Gastroesophageal sphincter (tissue), 4 donors: ENCODE results near the gene ROR1. TPM values are rescaled to one million over a fixed set of nuclear protein-coding genes. Genes with fewer than 3 reads are reported as not detected.

ENCODE experiments used
- ATAC-seq: fragments of 150-250 bp; one replicate; pipeline ENCODE4 v1.9.1; 2016; ENCODE audit warnings: mild to moderate bottlenecking, moderate library complexity
- H3K27ac ChIP-seq, 4 donors: fragments of 200-600 bp; sonication (generic) in 3 of 4; 1 replicate in 3 of 4; 2 replicates in 1 of 4; pipeline ENCODE4 v1.5.1; 2016 to 2019
- H3K27me3 ChIP-seq: fragments of 200-600 bp; sonication (generic); one replicate; pipeline ENCODE4 v1.5.1; 2019
- H3K36me3 ChIP-seq, 2 donors: fragments of 200-600 bp; sonication (generic); one replicate each; pipeline ENCODE4 v1.5.1; 2019; ENCODE audit warnings: control low read depth in 1 of 2
- H3K4me1 ChIP-seq, 3 donors: fragments of 200-600 bp; sonication (generic); 1 replicate in 2 of 3; 2 replicates in 1 of 3; pipeline ENCODE4 v1.5.1; 2016 to 2019; ENCODE audit warnings: control low read depth in 2 of 3
- H3K4me3 ChIP-seq, 2 donors: fragments of 200-600 bp; sonication (generic); one replicate each; pipeline ENCODE4 v1.5.1; 2019; ENCODE audit warnings: mild to moderate bottlenecking in 1 of 2, moderate library complexity in 1 of 2
- H3K9me3 ChIP-seq, 3 donors: fragments of 200-600 bp; sonication (generic); one replicate each; pipeline ENCODE4 v1.5.1; 2017 to 2019; ENCODE audit warnings: control low read depth in 2 of 3
- EP300 ChIP-seq: sonication (generic); formaldehyde crosslinking; IDR thresholded peaks from one replicate; pipeline ENCODE4 v1.6.1; 2017; ENCODE audit warnings: antibody characterized with exemption, mild to moderate bottlenecking
- POLR2A ChIP-seq, 2 donors: fragments of 450-650 bp; IDR thresholded peaks; one replicate each; pipeline ENCODE4 v1.6.1; 2017; ENCODE audit warnings: antibody characterized with exemption in 2 of 2, mild to moderate bottlenecking in 2 of 2, moderate library complexity in 1 of 2
- POLR2AphosphoS5 ChIP-seq: sonication (generic); formaldehyde crosslinking; IDR thresholded peaks from one replicate; pipeline ENCODE4 v1.6.1; 2017; ENCODE audit warnings: antibody characterized with exemption
- WGBS, 2 donors: methylation state at CpG; one replicate each; pipeline ENCODE4 v1.1.5; 2018; ENCODE audit warnings: low coverage in 1 of 2; 5-methylcytosine and 5-hydroxymethylcytosine counted together
- total RNA-seq, 4 donors: library from RNA; depleted of rRNA; stranded (reverse); fragments of >200 nt; gene quantifications; one replicate each; pipeline ENCODE4 v1.1.0, GENCODE V29; 2016
- TF ChIP-seq, protein P1 (sequence below), 4 experiments: fragments of 200-600 bp in 2 of 4; fragments of 450-650 bp in 2 of 4; sonication (generic) in 1 of 4; IDR thresholded peaks; one replicate each; pipeline ENCODE4 v1.5.1; 2017 to 2019; ENCODE audit warnings: antibody characterized with exemption in 4 of 4, mild to moderate bottlenecking in 2 of 4, moderate library complexity in 2 of 4

Gene ROR1
- total RNA-seq, 4 donors from 2014 or later, result 5.0 to 38.0 (median 8.3) TPM

GRCh38 chr1:64133036-64133435 lies 359.2 kb downstream of the ROR1 start:
- Histone ChIP-seq H3K4me1 (peaks cover 0 to 5% (median 0%) of the 10 kb centered on the region in 3 donors), H3K36me3 (no peaks in the 10 kb centered on the region), H3K4me3 (no peak overlapping the region), H3K27ac (no peak overlapping the region), H3K27me3 (no peaks in the 10 kb centered on the region), H3K9me3 (no peaks in the 10 kb centered on the region)
- 78 to 79% methylated on average over 4 of the region's 5 CpGs for WGBS, 2 donors
- no peak for ATAC-seq
- no peak for TF ChIP-seq POLR2A (IDR thresholded peaks at IDR 0.05)
- no peak for TF ChIP-seq EP300
- no peak for TF ChIP-seq POLR2AphosphoS5
- TF ChIP-seq, protein P1, sequence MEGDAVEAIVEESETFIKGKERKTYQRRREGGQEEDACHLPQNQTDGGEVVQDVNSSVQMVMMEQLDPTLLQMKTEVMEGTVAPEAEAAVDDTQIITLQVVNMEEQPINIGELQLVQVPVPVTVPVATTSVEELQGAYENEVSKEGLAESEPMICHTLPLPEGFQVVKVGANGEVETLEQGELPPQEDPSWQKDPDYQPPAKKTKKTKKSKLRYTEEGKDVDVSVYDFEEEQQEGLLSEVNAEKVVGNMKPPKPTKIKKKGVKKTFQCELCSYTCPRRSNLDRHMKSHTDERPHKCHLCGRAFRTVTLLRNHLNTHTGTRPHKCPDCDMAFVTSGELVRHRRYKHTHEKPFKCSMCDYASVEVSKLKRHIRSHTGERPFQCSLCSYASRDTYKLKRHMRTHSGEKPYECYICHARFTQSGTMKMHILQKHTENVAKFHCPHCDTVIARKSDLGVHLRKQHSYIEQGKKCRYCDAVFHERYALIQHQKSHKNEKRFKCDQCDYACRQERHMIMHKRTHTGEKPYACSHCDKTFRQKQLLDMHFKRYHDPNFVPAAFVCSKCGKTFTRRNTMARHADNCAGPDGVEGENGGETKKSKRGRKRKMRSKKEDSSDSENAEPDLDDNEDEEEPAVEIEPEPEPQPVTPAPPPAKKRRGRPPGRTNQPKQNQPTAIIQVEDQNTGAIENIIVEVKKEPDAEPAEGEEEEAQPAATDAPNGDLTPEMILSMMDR (IDR thresholded peaks at IDR 0.05), result no peak

DNA sequence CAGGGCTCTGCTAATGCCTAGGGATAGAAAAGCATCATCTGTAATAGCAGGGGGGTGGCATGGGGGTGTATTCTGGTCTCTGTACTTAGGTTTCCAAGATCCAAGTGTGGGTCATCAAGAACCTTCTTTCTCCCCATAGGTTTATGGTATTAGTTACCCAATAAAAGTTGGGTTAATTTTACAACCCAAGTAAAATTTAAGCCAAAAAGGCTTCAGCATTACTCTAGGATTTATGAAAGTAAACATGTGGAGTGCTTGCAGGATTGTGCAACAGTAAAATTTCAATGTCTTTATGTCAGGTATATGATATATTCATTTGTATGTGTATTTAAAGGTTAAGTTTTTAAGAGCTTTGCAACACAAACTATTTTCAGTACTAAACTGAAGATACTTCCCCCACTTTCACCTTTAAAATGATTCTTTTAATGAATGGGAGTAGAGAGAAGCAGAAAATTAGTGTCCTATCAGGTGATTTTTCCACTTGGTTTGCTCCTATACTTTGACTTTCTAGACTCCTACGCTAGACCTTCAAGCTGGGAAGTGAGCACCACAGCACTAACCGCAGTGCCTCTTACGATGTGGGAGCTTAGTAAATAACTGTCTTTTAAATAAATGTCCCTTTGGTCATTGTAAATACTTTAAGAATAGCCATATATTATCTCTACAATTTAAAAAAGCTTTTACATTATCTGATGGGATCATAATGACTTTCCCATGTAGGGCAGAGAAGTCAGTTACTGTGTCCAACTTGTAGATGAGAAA lies 361.8 kb downstream of the ROR1 start:
- Histone ChIP-seq H3K4me1 (peaks cover 0 to 5% (median 0%) of the 10 kb centered on the region in 3 donors), H3K4me3 (no peak overlapping the region), H3K36me3 (peaks cover 0 to 8% of the 10 kb centered on the region in 2 donors), H3K27ac (no peak overlapping the region), H3K27me3 (no peaks in the 10 kb centered on the region), H3K9me3 (no peaks in the 10 kb centered on the region)
- ATAC-seq, result no peak
- TF ChIP-seq POLR2AphosphoS5 (peak; percentile 70), POLR2A (IDR thresholded peaks at IDR 0.05) (no peak)
- WGBS, 2 donors, result 79 to 100% methylated on average over 3 of the region's 3 CpGs

- no peaks in the 10 kb centered on the region for H3K9me3 ChIP-seq
- H3K27me3 ChIP-seq, result no peaks in the 10 kb centered on the region
- WGBS, 2 donors, result 89 to 92% methylated on average over 5 of the region's 5 CpGs
- no peak for TF ChIP-seq EP300
- TF ChIP-seq, protein P1 (IDR thresholded peaks at IDR 0.05), result no peak
- TF ChIP-seq POLR2AphosphoS5, result no peak
- TF ChIP-seq POLR2A (IDR thresholded peaks at IDR 0.05), result no peak
- no peak for ATAC-seq
- peaks cover 0 to 8% of the 10 kb centered on the region in 2 donors for H3K36me3 ChIP-seq
- no peak overlapping the region for H3K27ac ChIP-seq
- peaks cover 0 to 5% (median 0%) of the 10 kb centered on the region in 3 donors for H3K4me1 ChIP-seq
- no peak overlapping the region for H3K4me3 ChIP-seq
Measured at GRCh38 chr1:64136296-64136695, 362.5 kb downstream of the ROR1 start.

DNA sequence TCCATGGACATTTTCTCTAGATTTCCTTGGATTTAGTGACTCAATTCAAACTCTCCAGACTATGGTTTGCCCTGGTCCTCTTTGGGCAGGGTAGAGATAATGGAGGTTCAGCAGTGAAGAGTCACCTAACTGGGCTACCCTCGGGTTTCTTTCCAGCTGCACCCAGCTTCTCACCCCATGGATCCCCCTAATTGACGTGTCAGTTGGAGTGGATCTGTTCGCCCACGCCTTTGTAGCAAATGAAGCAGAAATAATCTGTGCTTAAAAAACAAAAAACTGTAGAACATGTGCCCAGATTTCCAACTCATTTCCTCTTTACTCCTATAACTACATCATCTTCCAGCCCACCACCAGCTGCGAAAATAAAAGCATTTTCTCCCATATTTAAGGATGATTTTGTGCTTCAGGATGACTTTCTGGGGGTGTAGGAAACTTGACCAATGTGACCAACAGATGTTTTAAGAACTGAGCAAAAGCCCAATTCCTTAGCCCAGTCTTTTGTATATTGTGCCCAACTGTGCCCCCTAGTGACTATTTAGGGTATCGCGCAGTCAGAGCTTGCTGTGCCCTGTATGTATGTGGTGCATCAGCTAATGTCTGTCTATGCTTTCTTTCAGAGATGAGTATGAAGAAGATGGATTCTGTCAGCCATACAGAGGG lies 363.1 kb downstream of the ROR1 start:
- Histone ChIP-seq H3K9me3 (no peaks in the 10 kb centered on the region), H3K4me1 (peaks cover 0 to 5% (median 0%) of the 10 kb centered on the region in 3 donors), H3K27ac (no peak overlapping the region), H3K27me3 (no peaks in the 10 kb centered on the region), H3K4me3 (no peak overlapping the region), H3K36me3 (peaks cover 0 to 8% of the 10 kb centered on the region in 2 donors)
- 22 to 47% methylated on average over 4 to 7 of the region's 7 CpGs for WGBS, 2 donors
- TF ChIP-seq, protein P1 (IDR thresholded peaks at IDR 0.05), result peak; percentile 79 to 93 (median 86)
- TF ChIP-seq EP300 (no peak), POLR2AphosphoS5 (peak; percentile 62)
- ATAC-seq, result peak; percentile 82

DNA sequence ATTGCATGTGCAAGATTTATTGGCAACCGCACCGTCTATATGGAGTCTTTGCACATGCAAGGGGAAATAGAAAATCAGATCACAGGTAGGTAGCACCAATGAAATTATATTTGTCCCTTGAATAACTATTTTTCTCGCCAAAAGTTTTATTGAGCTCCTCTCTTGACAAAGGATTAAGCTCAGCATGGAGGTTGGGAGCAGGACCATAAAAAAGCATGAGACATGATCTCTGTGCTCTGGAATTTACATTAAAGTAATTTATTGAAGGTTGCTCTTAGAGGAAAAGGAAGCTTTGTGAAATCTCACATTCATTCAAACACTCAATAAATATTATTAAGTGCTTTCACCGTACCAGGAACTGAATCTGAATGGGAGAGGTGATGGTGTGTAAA lies 363.6 kb downstream of the ROR1 start:
- H3K36me3 ChIP-seq, result peaks cover 0 to 9% of the 10 kb centered on the region in 2 donors
- TF ChIP-seq EP300, result no peak
- TF ChIP-seq POLR2A (IDR thresholded peaks at IDR 0.05), result no peak
- TF ChIP-seq, protein P1 (IDR thresholded peaks at IDR 0.05), result no peak
- no peak for TF ChIP-seq POLR2AphosphoS5
- WGBS, 2 donors, result 43 to 47% methylated on average over 3 to 4 of the region's 4 CpGs
- H3K27ac ChIP-seq, result no peak overlapping the region
- H3K4me3 ChIP-seq, result no peak overlapping the region
- peaks cover 0 to 5% (median 0%) of the 10 kb centered on the region in 3 donors for H3K4me1 ChIP-seq
- no peaks in the 10 kb centered on the region for H3K27me3 ChIP-seq
- no peak for ATAC-seq
- no peaks in the 10 kb centered on the region for H3K9me3 ChIP-seq
